Fibroblast of peridontal ligament (primary cell): ENCODE measurements around the gene STKLD1.
"Not testable (repeated sequence)": the region's sequence is repeated elsewhere in the genome, so short reads cannot be mapped to it uniquely, and the experiment has no call there.

ENCODE experiments used
- DNase-seq: peaks from one replicate; pipeline ENCODE4 v3.0.0-alpha.2; 2010; ENCODE audit errors: extremely low read depth

The STKLD1 gene

GRCh38 chr9:133385452-133385851, 9.3 kb downstream of the STKLD1 start:
- DNase-seq = no peak

DNA sequence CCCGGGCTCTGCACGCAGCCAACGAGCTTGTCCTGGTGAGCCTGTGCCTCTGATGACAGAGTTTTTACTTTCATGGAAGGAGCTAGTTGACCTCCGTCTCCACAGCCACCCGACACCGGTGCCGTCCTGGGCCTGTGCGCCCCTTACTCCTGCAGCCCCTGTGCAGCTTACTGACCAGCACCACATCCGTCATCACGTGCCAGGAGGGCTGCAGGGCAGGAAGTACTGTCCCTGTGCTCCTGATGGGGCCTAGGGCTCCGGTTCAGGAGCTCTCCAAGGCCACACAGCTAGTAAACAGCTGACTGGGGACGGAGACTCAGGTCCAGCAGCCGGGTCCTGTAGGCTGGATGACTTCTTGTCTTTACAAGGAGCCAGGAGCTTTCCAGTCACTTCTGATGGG, 10.2 kb downstream of the STKLD1 start:
- DNase-seq = no peak

- DNase-seq = no peak
Measured at GRCh38 chr9:133387680-133388079, 11.5 kb downstream of the STKLD1 start.

DNA sequence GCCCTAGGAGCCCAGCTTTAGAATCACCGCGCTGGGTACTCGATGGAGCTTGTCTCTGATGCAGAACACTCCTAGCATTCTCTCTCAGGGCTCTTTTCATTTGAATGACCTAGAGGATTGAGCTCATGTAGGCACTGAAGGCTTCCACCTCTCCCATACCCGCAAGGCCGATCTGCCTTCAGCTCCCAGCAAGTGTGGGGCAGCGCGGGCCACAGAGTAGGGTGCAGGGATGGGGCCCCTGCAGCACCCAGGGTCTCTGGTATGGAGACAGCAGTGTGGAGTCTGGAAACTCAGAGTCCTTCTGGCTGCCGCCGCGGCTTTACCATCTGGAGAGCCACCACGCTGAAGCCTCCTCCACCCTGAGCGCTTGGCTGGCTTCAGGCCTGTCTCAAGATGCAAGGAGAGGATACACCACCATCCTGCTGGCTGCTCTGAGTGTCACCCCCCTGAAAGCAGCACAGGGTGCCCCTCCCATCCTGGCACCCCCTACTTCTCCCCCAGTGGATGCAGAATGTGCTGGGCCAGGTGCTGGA, 12.9 kb downstream of the STKLD1 start:
- no peak for DNase-seq

- DNase-seq = no peak
Measured at GRCh38 chr9:133389562-133389961, 13.4 kb downstream of the STKLD1 start.

- no peak for DNase-seq
Measured at GRCh38 chr9:133390713-133391112, 14.5 kb downstream of the STKLD1 start.

- not testable (repeated sequence) for DNase-seq
Measured at GRCh38 chr9:133391449-133391848, 15.3 kb downstream of the STKLD1 start.

DNA sequence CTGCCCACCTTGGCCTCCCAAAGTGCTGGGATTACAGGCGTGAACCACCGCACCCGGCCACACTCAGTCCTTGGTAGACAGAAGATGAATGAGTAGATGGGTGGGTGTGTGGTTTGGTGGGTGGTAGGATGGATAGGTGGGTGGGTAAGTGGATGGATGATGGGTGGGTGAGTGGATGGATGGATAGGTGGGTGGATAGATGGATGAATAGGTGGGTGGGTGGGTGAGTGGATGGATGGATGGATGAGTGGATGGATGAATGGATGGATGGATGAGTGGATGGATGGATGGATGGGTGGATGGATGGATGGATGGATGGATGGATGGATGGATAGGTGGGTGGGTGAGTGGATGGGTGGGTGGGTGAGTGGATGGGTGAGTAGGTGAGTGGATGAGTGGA, 16.1 kb downstream of the STKLD1 start:
- not testable (repeated sequence) for DNase-seq

GRCh38 chr9:133393399-133393798, 17.2 kb downstream of the STKLD1 start:
- DNase-seq = no peak

- no peak for DNase-seq
Measured at GRCh38 chr9:133394687-133395271, 18.6 kb downstream of the STKLD1 start.

DNA sequence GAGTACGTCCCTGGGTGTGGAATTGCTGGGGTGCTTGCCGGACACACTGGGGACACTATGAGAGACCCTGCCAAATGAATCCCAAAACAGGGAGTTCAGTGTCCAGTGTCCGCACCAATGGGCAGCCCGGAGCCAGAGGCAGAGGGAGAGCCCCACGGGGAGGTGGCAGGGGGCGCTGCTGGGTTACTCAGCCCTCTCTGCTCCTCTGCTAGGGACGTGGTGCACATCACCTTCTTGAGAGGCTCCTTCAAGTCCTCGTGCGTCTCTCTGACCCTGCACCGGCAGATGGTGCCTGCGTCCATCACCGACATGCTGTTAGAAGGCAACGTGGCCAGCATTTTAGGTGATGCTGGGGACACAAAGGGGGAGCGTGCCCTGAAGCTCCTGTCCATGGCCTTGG, 20.8 kb downstream of the STKLD1 start:
- no peak for DNase-seq

DNA sequence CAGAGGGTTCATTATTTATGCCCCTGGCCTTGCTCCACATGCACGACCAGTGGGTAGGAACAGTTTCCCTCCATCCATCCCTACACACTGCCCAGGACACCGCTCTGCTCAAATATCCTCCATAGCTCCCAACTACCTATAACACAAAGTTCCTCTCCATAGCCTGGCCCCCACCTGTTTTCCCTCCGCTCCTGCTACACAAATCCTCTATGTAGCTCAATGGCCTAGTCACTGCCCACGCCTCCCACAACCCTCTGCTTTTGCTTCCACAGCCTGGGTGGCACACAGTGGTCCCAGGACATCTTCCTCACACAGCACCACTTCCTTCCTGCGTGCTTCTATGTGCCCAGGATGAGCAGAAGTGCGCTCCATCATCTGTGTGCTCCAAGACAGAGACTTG, 21.2 kb downstream of the STKLD1 start:
- no peak for DNase-seq

- no peak for DNase-seq
Measured at GRCh38 chr9:133397895-133398294, 21.7 kb downstream of the STKLD1 start.

DNA sequence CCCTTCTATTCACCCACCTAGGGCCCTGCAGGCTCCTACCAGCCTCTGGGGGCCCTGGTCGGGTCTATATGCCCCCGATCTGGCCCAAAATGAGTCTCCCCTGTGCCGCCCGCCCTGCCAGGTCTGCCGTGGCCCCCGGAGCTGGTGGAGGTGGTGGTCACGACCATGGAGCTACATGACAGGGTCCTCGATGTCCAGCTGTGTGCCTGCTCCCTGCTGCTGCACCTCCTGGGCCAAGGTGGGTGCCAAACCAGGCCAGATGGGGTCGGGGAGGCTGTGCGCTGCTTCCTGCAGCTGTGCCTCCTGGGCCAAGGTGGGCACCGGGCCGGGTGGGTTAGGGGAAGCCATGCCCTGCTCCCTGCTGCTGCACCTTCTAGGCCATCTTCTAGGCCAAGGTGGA, 24.1 kb downstream of the STKLD1 start:
- DNase-seq = no peak

GRCh38 chr9:133401588-133401987, 25.4 kb downstream of the STKLD1 start:
- no peak for DNase-seq

DNA sequence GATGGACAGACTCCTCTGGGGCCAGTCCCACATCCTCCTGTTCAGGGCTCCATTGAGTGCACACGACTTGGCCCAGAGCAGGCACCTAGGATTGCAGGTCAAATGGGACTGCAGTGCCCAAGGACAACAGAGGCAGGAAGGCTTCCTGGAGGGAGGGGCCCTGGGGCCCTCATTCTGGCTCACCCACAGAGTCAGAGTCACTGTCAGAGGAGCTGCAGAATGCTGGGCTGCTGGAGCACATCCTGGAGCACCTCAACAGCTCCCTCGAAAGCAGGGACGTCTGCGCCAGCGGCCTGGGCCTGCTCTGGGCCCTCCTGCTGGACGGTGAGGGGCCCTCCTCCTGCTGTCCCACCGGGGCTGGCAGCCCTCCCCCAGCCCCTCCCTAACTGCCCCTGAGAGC, 26.5 kb downstream of the STKLD1 start:
- no peak for DNase-seq

DNA sequence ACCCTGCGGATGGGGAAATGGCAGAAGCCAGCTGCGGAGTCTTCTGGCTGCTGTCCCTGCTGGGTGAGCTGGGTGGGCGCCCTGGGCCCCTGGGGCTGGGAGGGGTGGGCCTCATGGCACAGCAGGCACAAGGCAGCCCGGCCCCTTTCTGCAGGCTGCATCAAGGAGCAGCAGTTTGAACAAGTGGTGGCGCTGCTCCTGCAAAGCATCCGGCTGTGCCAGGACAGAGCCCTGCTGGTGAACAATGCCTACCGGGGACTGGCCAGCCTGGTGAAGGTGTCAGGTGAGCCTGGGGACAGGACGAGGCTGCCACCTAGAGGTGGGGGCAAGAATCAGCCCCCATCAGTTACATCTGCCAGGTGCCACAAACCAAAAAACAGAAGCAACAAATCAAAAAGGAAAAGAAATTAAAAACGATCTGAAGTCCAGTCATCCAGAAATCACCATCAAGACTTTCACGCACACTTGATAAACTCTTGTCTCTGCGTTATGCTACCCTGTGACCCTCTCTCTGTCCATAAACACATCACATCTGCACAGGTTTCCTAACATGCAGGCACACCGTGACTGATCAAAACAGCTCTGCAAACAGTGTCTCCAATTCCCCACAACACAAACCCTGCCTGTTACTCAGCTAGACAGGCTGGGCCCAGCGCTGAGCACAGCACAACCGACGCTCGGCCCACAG, 27.7 kb downstream of the STKLD1 start:
- DNase-seq = no peak

GRCh38 chr9:133404454-133405002, 28.4 kb downstream of the STKLD1 start:
- DNase-seq = no peak

GRCh38 chr9:133405508-133406438, 29.6 kb downstream of the STKLD1 start:
- DNase-seq = no peak

GRCh38 chr9:133406480-133407307, 30.5 kb downstream of the STKLD1 start:
- peak; percentile 67 for DNase-seq

GRCh38 chr9:133408042-133408441, 31.9 kb downstream of the STKLD1 start:
- DNase-seq = no peak
